GM12878 (cell line): ENCODE results near the gene QPCT. TPM values are rescaled to one million over a fixed set of nuclear protein-coding genes. Genes with fewer than 3 reads are reported as not detected.
A peak's percentile ranks its signal among the peaks of the same experiment; 100 is the strongest.

Source experiments
- ATAC-seq: fragments of 200-7000 bp; cut with Tn5 transposase; 3 replicates; pipeline ENCODE4 v1.9.1; 2020; ENCODE audit warnings: mild to moderate bottlenecking, moderate library complexity
- BruUV-seq: library from RNA; stranded (reverse); fragments of 400-500 nt; replicated peaks from 2 replicates; lab custom pipeline; 2021; lab: Mats Ljungman, UMichigan
- CTCF ChIA-PET: fragments of 300-600 bp; sonication (Branson Sonifier 250); formaldehyde crosslinking; extraction: SDS; loops from one replicate; lab custom pipeline; 2021; ENCODE audit warnings: inconsistent platforms; lab: Yijun Ruan, JAX
- POLR2A ChIA-PET: fragments of 350-600 bp; formaldehyde crosslinking; extraction: SDS; loops from one replicate; lab custom pipeline; 2021; ENCODE audit warnings: inconsistent platforms; lab: Charles Lee
- RAD21 ChIA-PET: fragments of 300-600 bp; sonication (Branson Sonifier 250); formaldehyde crosslinking; loops from one replicate; lab custom pipeline; 2023; ENCODE audit warnings: antibody characterized with exemption; ENCODE audit not compliant: unreplicated experiment; lab: Charles Lee
- SMC1A ChIA-PET: fragments of 300-600 bp; sonication (Branson Sonifier 250); formaldehyde crosslinking; loops from one replicate; lab custom pipeline; 2023; ENCODE audit not compliant: unreplicated experiment, uncharacterized antibody; lab: Charles Lee
- DNase-seq: peaks from one replicate; pipeline ENCODE4 v3.0.0-alpha.2; 2011; ENCODE audit warnings: low read depth, low spot score
- FAIRE-seq: peaks from 3 replicates; lab custom pipeline; 2011; peaks lifted over from hg19 to GRCh38; lab: Jason Lieb, UNC
- H2AFZ ChIP-seq: 2 replicates; pipeline ENCODE4 v1.6.0; 2011; ENCODE audit warnings: low read depth, low read length, control low read depth; ENCODE audit not compliant: control insufficient read depth
- H3K27ac ChIP-seq: 2 replicates; pipeline ENCODE4 v1.5.1; 2011; ENCODE audit warnings: control low read depth; ENCODE audit not compliant: control insufficient read depth, insufficient read depth
- H3K27me3 ChIP-seq, 2 experiments: replicated peaks in 1 of 2; 2 replicates each; pipeline versions ENCODE4 v1.6.0 to v1.6.1; 2011; ENCODE audit warnings: low read length in 1 of 2; ENCODE audit not compliant: control insufficient read depth in 2 of 2, insufficient read depth in 2 of 2
- H3K36me3 ChIP-seq, 2 experiments: 2 replicates each; pipeline ENCODE4 v1.5.1; 2011; ENCODE audit warnings: low read length in 1 of 2; ENCODE audit not compliant: control insufficient read depth in 2 of 2, insufficient read depth in 2 of 2
- H3K4me1 ChIP-seq: 2 replicates; pipeline ENCODE4 v1.6.1; 2011; ENCODE audit warnings: mild to moderate bottlenecking, low read length, moderate library complexity, mixed read lengths; ENCODE audit not compliant: control insufficient read depth, insufficient read depth
- H3K4me2 ChIP-seq: 2 replicates; pipeline ENCODE4 v1.6.0; 2011; ENCODE audit warnings: control low read depth; ENCODE audit not compliant: control insufficient read depth, insufficient read depth
- H3K4me3 ChIP-seq: fragments of 200-600 bp; sonication (generic); 2 replicates; pipeline ENCODE4 v1.5.1; 2016
- H3K79me2 ChIP-seq: 2 replicates; pipeline ENCODE4 v1.6.0; 2011; ENCODE audit warnings: low read length; ENCODE audit not compliant: control insufficient read depth, insufficient read depth
- H3K9ac ChIP-seq: 2 replicates; pipeline ENCODE4 v1.8.0; 2011; ENCODE audit warnings: low read length, control low read depth, mixed read lengths; ENCODE audit not compliant: control insufficient read depth, insufficient read depth
- H3K9me3 ChIP-seq: replicated peaks from 3 replicates; pipeline ENCODE4 v1.5.1; 2011; ENCODE audit warnings: mild to moderate bottlenecking, low read length; ENCODE audit not compliant: control insufficient read depth, insufficient read depth
- H4K20me1 ChIP-seq: 2 replicates; pipeline ENCODE4 v1.6.0; 2011; ENCODE audit not compliant: control insufficient read depth, insufficient read depth
- CBFB ChIP-seq: IDR thresholded peaks from 2 replicates; pipeline ENCODE4 v1.6.1; 2016; ENCODE audit warnings: antibody characterized with exemption, low read depth
- CHD1 ChIP-seq: IDR thresholded peaks from 2 replicates; pipeline ENCODE4 v1.6.1; 2012; ENCODE audit warnings: low read depth, low read length, improper control_type of control experiment
- CREB1 ChIP-seq: IDR thresholded peaks from 2 replicates; pipeline ENCODE4 v1.6.1; 2012; ENCODE audit warnings: low read depth, mild to moderate bottlenecking, inconsistent platforms
- FOS ChIP-seq: IDR thresholded peaks from 3 replicates; pipeline ENCODE4 v1.6.1; 2011; ENCODE audit warnings: borderline replicate concordance; ENCODE audit not compliant: insufficient read length; ENCODE audit errors: extremely low read depth
- IKZF1 ChIP-seq: fragments of 450-650 bp; conservative IDR thresholded peaks from 2 replicates; pipeline ENCODE4 v1.6.1; 2017; ENCODE audit warnings: antibody characterized with exemption, mild to moderate bottlenecking
- MEF2B ChIP-seq: fragments of 450-650 bp; IDR thresholded peaks from 2 replicates; pipeline ENCODE4 v1.6.1; 2018; ENCODE audit warnings: mild to moderate bottlenecking, moderate library complexity; ENCODE audit not compliant: partially characterized antibody, poor library complexity, severe bottlenecking
- NFIC ChIP-seq: IDR thresholded peaks from 2 replicates; pipeline ENCODE4 v1.6.1; 2012; ENCODE audit warnings: low read depth, mild to moderate bottlenecking, inconsistent platforms, low read length, moderate library complexity
- NFXL1 ChIP-seq: fragments of 450-650 bp; IDR thresholded peaks from 2 replicates; pipeline ENCODE4 v1.6.1; 2017; ENCODE audit warnings: antibody characterized with exemption, mild to moderate bottlenecking, borderline replicate concordance
- NR2F1 ChIP-seq: fragments of 450-650 bp; conservative IDR thresholded peaks from 2 replicates; pipeline ENCODE4 v1.6.1; 2017; ENCODE audit warnings: mild to moderate bottlenecking
- PAX5 ChIP-seq: IDR thresholded peaks from 2 replicates; pipeline ENCODE4 v1.6.1; 2011; ENCODE audit warnings: low read depth, low read length, borderline replicate concordance
- RBBP5 ChIP-seq: fragments of 200-600 bp; sonication (generic); conservative IDR thresholded peaks from 2 replicates; pipeline ENCODE4 v1.6.1; 2016
- WGBS: methylation state at CpG from one replicate; pipeline ENCODE4 v1.1.6; 2016; ENCODE audit warnings: low lambda C conversion rate; ENCODE audit not compliant: insufficient replicate concordance, insufficient coverage; ENCODE audit errors: missing lambda C conversion rate; 5-methylcytosine and 5-hydroxymethylcytosine counted together
- in situ Hi-C: fragments of 300-500 bp; cut with MboI; formaldehyde crosslinking; loops from 9 replicates; pipeline ENCODE4 v1.14.3; 2018; ENCODE audit warnings: mixed read lengths
- intact Hi-C: fragments of 100-400 bp; cut with micrococcal nuclease; formaldehyde crosslinking; loops from one replicate; pipeline ENCODE4 v1.14.2; 2022; ENCODE audit not compliant: unreplicated experiment
- polyA plus RNA-seq, 11 experiments: library from polyadenylated mRNA; depleted of rRNA in 4 of 11; unstranded in 6 of 11; stranded (reverse) in 5 of 11; fragments of >200 nt; fragmentation: Nextera tagmentation in 4 of 11; fragmentation: Illumina TruSeq in 1 of 11; extraction: Ambion mirVana in 4 of 11; extraction: Trizol in 1 of 11; gene quantifications; 1 replicate in 1 of 11; 2 replicates in 10 of 11; pipeline versions ENCODE4 v1.2.1 to v1.2.3, GENCODE V29; 2011 to 2016; ENCODE audit warnings: inconsistent platforms in 2 of 11, missing spikeins in 2 of 11, low read depth in 1 of 11
- total RNA-seq, 4 experiments: library from RNA; depleted of rRNA in 3 of 4; stranded (reverse); fragments of >200 nt in 3 of 4; fragmentation: Illumina TruSeq in 1 of 4; extraction: Trizol in 1 of 4; gene quantifications; 2 replicates each; pipeline versions ENCODE4 v1.2.1 to v1.2.3, GENCODE V29; 2013 to 2021

The QPCT gene
- total and polyA plus RNA-seq, 10 of the 15 experiments (the other 5 are each of a cell fraction or from before 2014, with no cell fraction given), result 0.14 to 0.86 (median 0.18) TPM; not detected in 1

DNA sequence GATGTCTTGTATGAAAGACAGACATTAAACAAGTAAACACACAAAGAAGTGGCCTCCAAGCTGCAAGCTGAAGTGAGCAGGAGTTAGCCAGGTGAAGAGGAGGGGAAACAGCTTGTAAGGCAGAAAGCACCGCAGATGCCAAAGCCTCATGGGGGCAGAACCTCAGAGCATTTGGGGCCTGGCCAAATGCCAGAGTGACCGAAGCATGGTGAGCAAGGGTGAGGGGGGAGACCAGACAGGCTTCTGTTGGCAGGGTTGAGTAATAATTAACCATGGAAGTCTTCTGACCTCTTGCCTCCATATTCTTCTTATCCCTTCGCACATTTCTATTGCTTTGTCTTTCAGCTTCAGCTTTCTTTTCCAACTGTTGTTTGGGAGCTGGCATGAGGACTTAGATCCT lies 5.6 kb downstream of the QPCT start:
- no TSS peak for BruUV-seq
- Histone ChIP-seq H3K4me1 (peaks cover 3% of the 10 kb centered on the region), H3K79me2 (no peaks in the 10 kb centered on the region), H2AFZ (no peak overlapping the region), H3K36me3 (no peaks in the 10 kb centered on the region), H3K27me3 (peaks cover 0 to 2% of the 10 kb centered on the region in 2 experiments; a peak in 1 of 4 replicates), H4K20me1 (no peaks in the 10 kb centered on the region), H3K4me2 (peak overlapping the region; percentile 41; the same call in 1 of the 2 replicates), H3K9me3 (no peaks in the 10 kb centered on the region), H3K4me3 (no peak overlapping the region), H3K9ac (no peak overlapping the region), H3K27ac (no peak overlapping the region)
- DNase-seq, result peak; percentile 44
- intact Hi-C loops, result no loop called here
- ChIA-PET SMC1A (interaction anchor here (1.0 to 2.7 kb wide), 9 partner anchors 11 to 527 kb away, joined by 3 to 8 read pairs (median 4); no protein-coding TSS in a partner anchor), CTCF (interaction anchor here (0.5 to 1.3 kb wide), 4 partner anchors 10 to 183 kb away, joined by 3 to 5 read pairs (median 4); no protein-coding TSS in a partner anchor), POLR2A (no interaction called here), RAD21 (interaction anchor here (0.9 to 1.6 kb wide), 2 partner anchors 9 to 46 kb away, joined by 3 read pairs; no protein-coding TSS in a partner anchor)
- ATAC-seq, result peak; percentile 91
- FAIRE-seq, result no peak
- in situ Hi-C loops, result no loop called here
- WGBS, result 4% methylated on average over 3 of the region's 3 CpGs
- no peak for TF ChIP-seq CBFB
- TF ChIP-seq CREB1, result no peak
- TF ChIP-seq IKZF1, result 0 out of 2 replicates have a peak, but pooled peaks have one; percentile 16
- peak; percentile 45; the same call in 1 of the 2 replicates for TF ChIP-seq NR2F1
- peak; percentile 42 for TF ChIP-seq MEF2B
- no peak for TF ChIP-seq NFXL1
- no peak for TF ChIP-seq CHD1
- TF ChIP-seq RBBP5, result no peak
- TF ChIP-seq PAX5, result 0 out of 2 replicates have a peak, but pooled peaks have one; percentile 32
- TF ChIP-seq FOS, result no peak
- no peak for TF ChIP-seq NFIC
